ENCODE results near the gene DSG2.
"Not testable (repeated sequence)": the region's sequence is repeated elsewhere in the genome, so short reads cannot be mapped to it uniquely, and the experiment has no call there.

The DSG2 gene

DNA sequence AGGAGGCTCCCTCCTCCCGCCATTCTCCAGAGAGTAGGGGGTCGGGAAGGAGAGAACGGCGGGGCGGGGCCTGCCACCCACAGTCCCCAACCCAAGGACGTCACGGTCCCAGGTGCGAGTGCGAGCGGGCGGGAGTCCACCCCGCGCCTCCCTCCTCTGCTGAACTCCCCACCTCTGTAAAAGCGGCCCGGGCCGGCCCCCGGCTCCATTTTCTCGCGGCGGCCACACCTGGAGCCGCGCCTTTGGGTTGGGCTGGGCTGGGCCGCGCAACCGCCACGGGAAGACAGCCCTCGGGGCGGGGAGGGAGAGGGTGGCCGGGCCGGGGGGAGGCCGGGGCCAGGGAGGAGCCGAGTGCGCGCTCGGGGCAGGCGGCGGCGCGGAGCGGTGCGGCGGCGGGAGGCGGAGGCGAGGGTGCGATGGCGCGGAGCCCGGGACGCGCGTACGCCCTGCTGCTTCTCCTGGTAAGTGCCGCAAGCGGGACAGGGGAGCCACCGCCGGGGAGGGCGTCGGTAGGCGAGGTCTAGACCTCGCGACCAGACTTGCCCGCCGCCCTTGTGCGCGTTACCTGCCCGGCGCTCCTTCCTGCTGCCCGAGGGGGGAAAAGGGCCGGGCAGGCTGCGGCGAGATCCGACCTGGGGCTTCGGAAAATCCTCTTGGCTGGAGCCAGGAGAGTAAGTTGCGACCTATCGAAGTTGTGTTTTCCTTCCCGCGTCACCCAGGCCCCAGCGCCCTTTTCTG is at the start of gene DSG2:
Gene DSG2, plus strand, starts transcription at position 342 of the 738 bp plus-strand sequence. Its CDS starts 75 bp downstream, at position 417.
- no peak for FAIRE-seq
- DNase-seq (ENCODE audit: extremely low spot score, insufficient read length, low read depth), result peak; percentile 25

DNA sequence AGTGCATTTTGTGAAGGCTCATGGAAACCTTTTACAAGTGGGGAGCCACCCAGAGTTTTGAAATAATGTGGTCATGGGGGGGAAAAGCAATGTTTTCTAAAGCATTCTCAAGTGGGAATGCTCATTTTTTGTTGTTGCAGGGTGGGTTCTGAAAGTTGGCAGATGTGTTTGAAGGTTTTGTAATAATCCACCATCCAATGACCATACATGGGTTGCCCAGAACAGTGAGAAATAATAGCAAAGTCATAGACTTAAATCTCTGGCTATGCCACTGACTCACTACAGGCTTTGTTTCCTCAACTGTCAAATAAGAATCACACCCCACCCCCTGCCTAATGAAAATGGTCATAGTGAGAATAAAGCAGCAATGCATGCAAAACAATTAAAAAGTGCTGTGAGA is 47.6 kb upstream of the DSG2 start:
- DNase-seq (ENCODE audit: extremely low spot score, insufficient read length, low read depth) (no peak), FAIRE-seq (no peak)

DNA sequence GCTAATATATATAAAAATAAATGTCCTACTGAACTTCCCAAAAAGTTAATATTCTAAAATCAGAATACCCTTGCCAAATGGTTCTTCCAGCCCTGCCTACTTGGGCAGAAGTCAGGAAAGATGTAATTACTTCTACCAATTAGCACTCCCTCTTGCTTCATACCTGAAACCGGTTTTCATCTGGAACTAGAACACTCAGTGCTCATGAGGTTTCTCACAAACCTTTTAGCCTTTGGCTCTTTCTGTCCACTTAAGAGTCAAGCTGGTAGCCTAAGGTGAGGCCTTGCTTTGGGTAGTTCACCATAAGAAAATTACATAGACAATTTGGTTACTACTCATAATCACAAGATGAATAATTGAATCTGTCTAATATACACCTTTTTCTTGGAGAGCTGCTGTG is 46.4 kb upstream of the DSG2 start:
- DNase-seq (ENCODE audit: extremely low spot score, insufficient read length, low read depth), result no peak
- FAIRE-seq, result no peak

DNA sequence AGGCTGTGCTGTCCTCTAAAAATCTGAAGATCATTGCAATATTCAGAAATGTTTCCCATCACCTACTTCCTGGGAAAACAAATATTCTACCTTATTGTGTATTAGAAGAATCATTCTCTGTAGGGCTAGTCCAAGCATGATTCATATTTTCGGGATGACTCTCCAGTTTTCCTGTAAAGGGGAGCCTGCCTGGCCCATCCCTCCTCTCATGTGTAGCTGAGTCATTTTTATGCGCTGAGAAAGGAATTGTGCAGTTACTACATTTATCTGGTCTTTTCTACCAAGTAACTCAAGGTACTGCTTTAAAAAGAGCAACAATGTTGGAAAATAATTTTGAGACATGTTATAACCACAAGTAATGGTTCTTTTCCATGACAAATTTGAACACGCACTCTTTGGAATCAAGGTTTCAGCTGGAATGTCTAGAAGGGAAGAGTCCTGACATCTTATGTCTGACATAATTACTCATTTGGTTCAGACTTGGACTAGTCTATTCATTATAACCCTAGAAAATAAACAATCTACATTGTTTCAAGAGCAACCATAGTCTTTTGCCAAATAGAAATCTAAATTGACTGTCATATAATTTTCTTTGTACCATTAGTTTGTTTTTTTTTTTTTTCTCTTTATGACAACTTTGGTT is 43.8 kb upstream of the DSG2 start:
- DNase-seq (ENCODE audit: extremely low spot score, insufficient read length, low read depth) (no peak), FAIRE-seq (no peak)

DNA sequence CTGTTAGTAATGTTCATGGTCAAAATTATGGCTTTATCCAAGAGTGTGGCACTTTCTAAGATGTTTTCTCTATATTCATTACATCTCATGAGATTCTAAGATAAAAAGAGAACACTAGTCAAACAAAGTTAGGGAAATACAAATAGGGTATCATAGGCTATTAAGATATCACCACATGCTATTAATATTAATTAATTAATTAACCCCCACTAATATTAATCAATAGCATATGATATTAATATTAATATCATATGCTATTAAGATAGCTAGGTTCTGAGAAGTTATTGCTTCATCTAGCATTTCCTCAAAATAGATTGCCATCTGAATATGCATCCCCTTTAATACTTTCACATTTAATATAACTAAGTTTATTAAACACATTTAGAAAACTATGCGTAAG is 28.3 kb upstream of the DSG2 start:
- FAIRE-seq (no peak), DNase-seq (ENCODE audit: extremely low spot score, insufficient read length, low read depth) (no peak)

DNA sequence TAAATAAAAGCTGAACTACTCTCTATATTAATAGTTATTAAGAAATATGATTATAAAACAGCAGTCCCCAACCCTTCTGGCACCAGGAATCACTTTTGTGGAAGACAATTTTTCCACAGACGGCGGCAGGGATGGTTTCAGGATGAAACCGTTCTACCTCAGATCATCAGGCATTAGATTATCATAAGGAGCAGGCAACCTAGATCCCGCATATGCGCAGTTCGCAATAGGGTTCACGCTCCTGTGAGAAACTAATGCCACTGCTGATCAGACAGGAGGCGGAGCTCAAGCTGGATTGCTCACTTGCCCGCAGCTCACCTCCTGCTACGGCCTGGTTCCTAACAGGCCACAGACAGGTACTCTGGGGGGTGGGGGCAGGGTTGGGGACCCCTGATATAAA is 19.3 kb upstream of the DSG2 start:
- no peak for FAIRE-seq
- DNase-seq (ENCODE audit: extremely low spot score, insufficient read length, low read depth), result no peak

DNA sequence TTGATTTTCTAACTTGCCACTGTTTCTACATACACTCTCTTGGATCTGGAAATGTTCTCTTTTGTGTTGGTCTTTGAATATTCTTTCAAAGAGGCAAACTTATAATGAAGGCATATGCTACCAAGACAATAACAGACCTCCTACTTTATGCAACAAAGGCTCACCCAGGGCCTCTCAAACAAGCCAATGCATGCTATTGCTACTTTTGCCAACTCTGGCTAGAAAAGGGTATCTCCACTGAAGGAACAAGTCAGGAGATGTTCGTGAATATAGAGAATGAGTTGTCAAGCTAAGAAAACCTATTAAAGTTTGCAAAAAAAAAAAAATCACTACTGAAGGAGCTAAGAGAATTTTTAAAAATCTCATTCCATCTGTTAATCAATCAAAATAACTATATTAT is 15.9 kb upstream of the DSG2 start:
- FAIRE-seq (no peak), DNase-seq (ENCODE audit: extremely low spot score, insufficient read length, low read depth) (no peak)

DNA sequence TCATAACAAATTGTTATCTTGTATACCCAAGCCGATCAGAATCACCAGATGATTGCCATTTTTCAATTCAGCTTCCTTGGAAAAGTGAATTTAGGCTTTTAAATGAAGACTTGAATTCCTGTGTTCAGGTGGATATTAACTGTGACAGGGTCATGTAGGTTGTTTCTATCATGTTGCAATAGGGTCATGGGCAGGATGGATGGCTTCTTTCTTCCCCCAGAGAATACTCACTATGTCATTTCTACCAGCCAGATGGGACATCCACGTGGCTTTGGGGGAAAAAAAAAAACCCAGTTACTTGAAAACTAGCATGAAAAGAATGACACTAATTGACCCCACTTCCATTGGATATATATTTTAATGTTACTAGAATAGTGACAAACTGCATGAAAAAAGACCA is 14.6 kb upstream of the DSG2 start:
- no peak for FAIRE-seq
- DNase-seq (ENCODE audit: extremely low spot score, insufficient read length, low read depth), result no peak

DNA sequence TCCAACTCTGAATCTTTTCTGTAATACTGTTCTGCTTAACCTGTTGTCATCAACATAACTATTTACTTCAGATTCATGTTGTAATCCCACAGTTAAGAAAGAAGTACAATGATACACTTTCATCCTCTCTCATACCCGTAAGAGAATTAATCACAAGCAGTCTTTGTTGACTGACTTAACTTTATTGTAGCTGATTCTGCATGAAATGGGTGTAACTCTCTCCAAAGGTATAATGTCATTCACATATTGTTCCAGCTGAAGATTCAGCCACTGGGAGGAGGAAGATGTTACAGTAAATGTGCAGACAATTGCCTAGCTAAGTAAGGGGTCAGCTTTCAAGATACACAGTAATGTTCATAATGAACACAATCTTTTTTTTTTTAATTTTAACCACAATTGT is 13.5 kb upstream of the DSG2 start:
- FAIRE-seq, result peak; percentile 15

DNA sequence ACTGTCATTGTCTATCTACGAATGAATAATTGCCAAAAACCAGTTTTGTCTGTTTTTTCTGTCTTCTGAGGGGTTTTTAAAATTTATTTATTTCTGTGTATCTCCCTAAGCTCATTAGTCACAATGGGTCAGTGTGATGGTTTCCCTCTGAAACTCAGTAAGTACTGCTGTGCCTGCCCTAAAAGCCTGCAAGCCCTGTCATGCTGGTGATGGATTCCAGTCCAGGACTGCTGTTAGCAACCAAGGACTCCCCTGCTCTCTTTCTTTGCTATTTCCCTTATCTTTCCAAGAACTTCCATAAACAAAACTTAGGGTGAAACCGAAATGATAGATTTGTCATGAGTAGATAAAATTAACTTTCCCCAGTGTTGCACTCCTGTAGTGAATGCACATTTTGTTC is 11.8 kb upstream of the DSG2 start:
- FAIRE-seq (no peak), DNase-seq (ENCODE audit: extremely low spot score, insufficient read length, low read depth) (no peak)

More for the DNA sequence above, 13.5 kb upstream of the DSG2 start:
- DNase-seq (ENCODE audit: extremely low spot score, insufficient read length, low read depth), result no peak

DNA sequence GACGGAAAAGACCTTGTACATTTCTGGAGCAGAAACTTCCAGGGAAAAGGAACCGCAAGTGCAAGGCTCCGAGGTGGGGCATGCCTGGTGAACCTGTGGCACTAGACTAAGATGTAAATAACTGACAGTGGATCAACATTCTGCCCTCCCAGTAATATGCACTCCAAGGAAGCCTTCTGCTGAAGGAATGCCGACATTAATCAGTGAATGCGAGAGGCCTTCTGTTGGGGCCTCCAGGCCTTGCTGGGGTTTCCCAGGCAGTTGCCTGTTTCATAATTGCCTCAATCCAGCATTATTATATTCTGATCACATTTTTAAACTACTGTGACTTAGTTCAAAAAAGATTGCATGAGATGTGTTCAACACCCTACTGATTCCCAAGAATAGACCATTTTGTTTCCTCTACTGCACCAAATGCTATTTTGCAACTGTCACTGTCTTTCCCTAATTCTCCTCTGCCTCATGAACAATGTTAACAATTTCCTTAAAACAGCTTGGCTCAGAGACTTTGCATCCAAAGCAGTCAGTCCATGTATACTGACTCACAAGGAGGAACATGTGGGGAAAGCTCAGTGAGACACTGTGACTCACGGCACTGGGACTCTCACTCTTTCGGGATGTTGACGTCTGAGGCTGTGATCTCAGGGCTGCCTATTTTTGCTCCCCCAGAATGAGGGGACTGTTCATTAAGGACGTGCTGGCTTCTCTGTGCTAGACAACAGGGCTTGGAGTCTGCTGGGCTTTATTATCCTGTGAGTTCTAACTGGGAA is 10.5 kb upstream of the DSG2 start:
- FAIRE-seq (no peak), DNase-seq (ENCODE audit: extremely low spot score, insufficient read length, low read depth) (no peak)

DNA sequence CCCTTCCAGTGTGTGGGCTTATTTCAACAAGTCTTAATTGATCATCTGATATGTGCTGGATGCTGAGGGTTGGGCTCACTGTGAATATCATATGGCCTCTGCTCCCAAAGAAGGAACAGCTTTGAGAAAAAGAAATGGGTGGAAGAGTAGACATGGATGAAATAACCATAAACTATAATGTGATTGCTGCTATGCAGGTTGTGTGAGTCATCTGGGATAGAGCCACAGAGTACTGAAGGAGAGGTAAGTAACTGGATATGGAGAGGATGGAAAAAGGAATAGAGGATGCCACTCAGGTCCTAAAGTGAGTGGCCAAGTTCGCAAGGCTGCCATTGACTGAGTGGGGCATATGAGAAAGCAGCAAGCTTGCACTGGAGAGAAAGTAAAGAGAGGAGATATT is 8.7 kb upstream of the DSG2 start:
- DNase-seq (ENCODE audit: extremely low spot score, insufficient read length, low read depth), result no peak
- no peak for FAIRE-seq

DNA sequence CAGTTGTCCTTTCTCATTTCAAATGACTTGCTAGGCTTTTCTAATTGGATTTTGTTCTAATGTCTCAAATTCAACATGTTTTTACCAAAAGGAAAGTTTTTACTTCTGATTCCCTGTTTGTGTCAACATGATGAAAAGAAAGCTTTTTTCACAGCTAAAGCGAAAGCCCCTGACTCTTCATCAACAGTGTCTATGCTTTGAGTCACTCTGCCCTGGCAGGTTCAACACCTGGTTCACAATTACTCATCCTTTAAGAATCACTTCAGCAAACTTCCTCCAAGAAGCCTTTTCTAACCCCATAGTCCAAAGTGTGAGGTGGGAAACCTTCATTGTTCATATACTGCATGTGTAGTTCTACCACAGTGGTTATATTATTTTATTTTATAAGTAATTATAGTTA is 7.6 kb upstream of the DSG2 start:
- DNase-seq (ENCODE audit: extremely low spot score, insufficient read length, low read depth) (no peak), FAIRE-seq (peak; percentile 75)

DNA sequence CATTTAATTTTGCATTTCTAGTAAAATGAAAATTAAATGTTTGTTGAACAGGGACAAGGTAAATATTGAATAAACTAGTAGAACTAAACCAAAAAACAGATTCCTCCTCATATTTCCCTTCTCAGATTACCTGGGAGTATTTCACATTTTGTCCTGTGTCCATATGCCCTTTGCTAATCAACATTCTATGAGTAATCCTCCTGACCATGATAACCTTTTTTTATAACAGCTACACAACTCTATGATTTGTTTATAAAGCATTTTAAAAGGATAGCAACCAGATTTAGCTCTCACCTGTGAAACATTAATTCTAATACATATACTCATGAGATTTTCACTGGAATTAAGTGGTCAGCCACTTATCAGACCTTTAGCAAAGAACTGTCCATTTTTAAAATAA is 7.1 kb upstream of the DSG2 start:
- FAIRE-seq (no peak), DNase-seq (ENCODE audit: extremely low spot score, insufficient read length, low read depth) (no peak)

DNA sequence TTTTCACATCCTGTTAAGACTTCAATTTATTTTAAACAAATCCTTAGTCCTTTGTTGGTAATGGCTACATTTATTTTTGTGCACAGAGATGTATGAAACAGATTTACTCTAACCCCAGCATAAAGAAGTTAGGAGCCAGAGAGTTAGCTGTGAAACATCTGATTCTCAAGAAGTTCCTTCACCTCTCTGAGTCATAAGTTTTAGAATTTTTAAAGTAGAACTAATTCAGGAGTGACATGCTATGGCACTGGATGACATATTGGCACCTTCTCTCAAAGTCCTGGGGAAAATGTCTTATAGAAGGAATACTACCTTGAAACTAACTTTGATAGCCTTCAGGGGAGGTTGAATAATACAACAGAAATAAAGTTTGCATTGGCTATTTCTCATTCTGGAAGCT is 6.4 kb upstream of the DSG2 start:
- DNase-seq (ENCODE audit: extremely low spot score, insufficient read length, low read depth) (no peak), FAIRE-seq (no peak)

DNA sequence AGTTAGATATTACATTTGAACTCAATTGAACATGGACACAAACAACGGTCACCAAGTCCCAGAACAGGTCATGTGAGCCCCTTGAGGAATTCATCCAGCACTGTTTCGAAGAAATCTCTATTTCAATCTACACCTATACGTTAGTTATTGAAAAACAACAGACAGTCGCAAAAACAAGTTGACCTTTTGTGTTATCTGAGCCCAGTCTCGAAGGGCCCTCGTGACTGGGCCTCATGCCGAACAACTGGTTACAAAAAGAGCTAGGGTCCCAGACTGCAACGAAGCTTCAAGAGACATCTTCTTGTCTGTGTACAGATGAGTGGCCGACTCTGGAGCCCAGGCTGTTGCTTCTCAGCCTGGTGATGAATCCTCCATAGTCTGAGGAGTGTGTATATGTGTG is 5.3 kb upstream of the DSG2 start:
- FAIRE-seq (no peak), DNase-seq (ENCODE audit: extremely low spot score, insufficient read length, low read depth) (no peak)

DNA sequence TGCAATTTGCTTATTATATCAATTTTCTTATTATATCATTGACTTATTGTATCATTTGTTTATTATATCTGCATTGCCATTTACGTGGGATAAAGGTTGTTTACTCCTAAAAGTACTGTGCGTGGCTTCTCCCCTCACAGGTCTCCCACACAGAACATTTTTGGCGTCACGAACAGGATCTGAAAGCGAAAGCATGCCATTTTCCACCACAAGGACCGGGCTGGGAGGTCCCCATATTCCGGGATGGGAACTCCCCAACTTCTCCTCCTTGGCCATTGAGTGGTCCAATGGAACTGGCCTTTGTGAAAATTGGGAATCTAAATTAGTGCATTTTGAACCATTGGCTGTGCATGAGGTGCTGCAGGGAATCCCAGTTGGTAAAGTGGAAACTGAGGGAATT is 4.8 kb upstream of the DSG2 start:
- FAIRE-seq, result peak; percentile 33
- DNase-seq (ENCODE audit: extremely low spot score, insufficient read length, low read depth), result no peak

DNA sequence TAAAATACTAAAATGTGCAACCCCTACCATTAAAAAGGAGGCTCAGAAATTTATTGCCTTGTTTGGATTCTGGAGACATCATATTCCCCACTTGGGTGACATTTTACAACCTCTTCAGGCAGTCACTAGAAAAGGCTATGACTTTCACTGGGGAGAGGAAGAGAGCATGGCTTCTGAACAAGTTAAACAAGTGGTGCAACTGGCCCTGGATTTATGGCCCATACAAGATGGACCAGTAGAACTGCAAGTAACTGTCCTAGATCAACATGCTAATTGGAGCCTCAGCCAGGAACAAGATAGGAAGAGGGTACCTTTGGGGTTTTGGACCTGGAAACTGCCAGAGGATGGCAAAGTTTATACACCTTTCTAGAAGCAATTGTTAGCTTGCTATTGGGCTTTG is 4.0 kb upstream of the DSG2 start:
- FAIRE-seq, result no peak
- DNase-seq (ENCODE audit: extremely low spot score, insufficient read length, low read depth), result no peak

DNA sequence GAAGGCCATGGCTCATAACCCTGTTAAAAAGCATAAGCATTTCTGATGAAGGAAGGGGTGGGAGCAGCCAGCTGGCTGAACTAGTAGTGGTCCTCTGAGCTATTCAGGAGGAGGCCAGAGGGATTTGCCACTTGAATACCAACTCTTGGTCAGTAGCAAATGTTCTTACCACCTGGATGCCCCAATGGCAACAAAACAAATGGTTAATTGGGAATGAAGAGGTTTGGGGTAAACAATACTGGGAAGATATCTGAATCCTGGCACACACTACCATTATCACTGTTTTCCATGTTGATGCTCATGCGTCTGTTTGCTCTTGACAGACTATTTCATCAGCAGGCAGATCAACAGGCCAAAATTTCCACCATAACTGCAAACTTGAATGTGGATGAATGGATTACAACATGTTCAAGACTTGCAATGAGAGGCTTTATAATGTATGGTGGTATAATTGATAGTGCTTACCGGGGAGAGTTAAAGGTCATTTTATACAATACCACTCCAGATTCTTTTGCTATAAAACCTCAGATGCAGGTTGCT is 3.2 kb upstream of the DSG2 start:
- FAIRE-seq; DNase-seq (ENCODE audit: extremely low spot score, insufficient read length, low read depth): not testable (repeated sequence)

DNA sequence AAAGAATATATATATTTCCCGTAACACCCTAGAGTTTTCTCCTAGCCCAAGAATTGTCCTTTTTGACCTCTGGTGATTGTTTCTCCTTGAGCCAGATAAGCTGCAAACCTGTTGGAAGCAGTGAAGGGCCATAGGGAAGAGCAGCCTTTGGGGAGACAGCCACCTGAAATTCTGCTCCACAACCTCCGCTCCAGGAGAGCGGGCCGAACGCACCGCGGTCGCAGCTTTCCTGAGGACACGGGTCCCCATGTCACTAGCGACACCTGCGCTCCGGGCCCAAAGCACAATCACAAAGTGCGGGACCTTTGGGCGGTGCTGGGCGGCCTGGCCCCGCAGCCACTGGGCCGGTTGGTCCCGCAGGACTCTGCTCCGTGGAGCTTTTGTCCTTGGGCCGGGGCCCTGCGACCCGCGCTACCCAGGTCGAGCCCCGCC is 557 bp upstream of the DSG2 start:
- no peak for FAIRE-seq

More for the DNA sequence above, 557 bp upstream of the DSG2 start:
- DNase-seq (ENCODE audit: extremely low spot score, insufficient read length, low read depth), result no peak

Measured in GM18507 (cell line).